ENCODE measurements around the gene C2.

C2 gene

DNA sequence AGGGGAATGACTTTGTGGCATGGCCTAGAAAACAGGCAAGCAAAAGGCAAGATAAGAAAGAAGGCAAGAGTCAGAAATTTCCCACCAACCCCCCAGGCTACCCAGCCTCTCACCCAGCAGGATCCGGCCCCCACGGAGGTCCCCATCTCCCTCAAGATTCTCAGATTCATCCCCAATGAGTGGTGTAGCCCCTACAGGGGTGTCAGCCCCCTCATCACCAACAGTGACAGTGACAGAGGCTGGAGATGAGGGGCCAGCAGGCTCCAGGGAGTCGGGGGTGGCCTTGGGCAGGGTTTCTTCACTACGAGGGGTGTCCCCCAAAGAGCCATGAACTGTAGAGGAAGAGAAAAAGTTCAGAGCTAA lies 31.0 kb upstream of the C2 start:
- TF ChIP-seq, protein P1, sequence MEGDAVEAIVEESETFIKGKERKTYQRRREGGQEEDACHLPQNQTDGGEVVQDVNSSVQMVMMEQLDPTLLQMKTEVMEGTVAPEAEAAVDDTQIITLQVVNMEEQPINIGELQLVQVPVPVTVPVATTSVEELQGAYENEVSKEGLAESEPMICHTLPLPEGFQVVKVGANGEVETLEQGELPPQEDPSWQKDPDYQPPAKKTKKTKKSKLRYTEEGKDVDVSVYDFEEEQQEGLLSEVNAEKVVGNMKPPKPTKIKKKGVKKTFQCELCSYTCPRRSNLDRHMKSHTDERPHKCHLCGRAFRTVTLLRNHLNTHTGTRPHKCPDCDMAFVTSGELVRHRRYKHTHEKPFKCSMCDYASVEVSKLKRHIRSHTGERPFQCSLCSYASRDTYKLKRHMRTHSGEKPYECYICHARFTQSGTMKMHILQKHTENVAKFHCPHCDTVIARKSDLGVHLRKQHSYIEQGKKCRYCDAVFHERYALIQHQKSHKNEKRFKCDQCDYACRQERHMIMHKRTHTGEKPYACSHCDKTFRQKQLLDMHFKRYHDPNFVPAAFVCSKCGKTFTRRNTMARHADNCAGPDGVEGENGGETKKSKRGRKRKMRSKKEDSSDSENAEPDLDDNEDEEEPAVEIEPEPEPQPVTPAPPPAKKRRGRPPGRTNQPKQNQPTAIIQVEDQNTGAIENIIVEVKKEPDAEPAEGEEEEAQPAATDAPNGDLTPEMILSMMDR (IDR thresholded peaks at IDR 0.05; ENCODE audit: low read depth, low read length): no peak
- TF ChIP-seq, protein P2, sequence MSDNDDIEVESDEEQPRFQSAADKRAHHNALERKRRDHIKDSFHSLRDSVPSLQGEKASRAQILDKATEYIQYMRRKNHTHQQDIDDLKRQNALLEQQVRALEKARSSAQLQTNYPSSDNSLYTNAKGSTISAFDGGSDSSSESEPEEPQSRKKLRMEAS (IDR thresholded peaks at IDR 0.05; ENCODE audit: low read depth, low read length): no peak
- TF ChIP-seq MYC (IDR thresholded peaks at IDR 0.05; ENCODE audit: low read depth, low read length) (no peak), POLR2A (IDR thresholded peaks at IDR 0.05; ENCODE audit: extremely low read depth, insufficient read length) (no peak)
- no peak for DNase-seq (ENCODE audit: low read depth)
- H3K4me3 ChIP-seq (ENCODE audit: low read depth, low read length): peak overlapping the region; percentile 66

- DNase-seq (ENCODE audit: low read depth): peak; percentile 29
- TF ChIP-seq MYC (IDR thresholded peaks at IDR 0.05; ENCODE audit: low read depth, low read length): no peak
- TF ChIP-seq, protein P2 (IDR thresholded peaks at IDR 0.05; ENCODE audit: low read depth, low read length): no peak
- no peak for TF ChIP-seq POLR2A (IDR thresholded peaks at IDR 0.05; ENCODE audit: extremely low read depth, insufficient read length)
- TF ChIP-seq, protein P1 (IDR thresholded peaks at IDR 0.05; ENCODE audit: low read depth, low read length): no peak
- peak overlapping the region; percentile 66 for H3K4me3 ChIP-seq (ENCODE audit: low read depth, low read length)
Observed at GRCh38 chr6:31896856-31897611, 30.5 kb upstream of the C2 start.

GRCh38 chr6:31897612-31898382 lies 29.7 kb upstream of the C2 start, which contains the start of gene EHMT2:
EHMT2 (minus strand) TSS chr6:31897698; CDS start chr6:31897677, 21 bp downstream.
- TF ChIP-seq, protein P1 (IDR thresholded peaks at IDR 0.05; ENCODE audit: low read depth, low read length): no peak
- peak; percentile 36; the same call in 1 of the 2 replicates for TF ChIP-seq MYC (IDR thresholded peaks at IDR 0.05; ENCODE audit: low read depth, low read length)
- TF ChIP-seq POLR2A (IDR thresholded peaks at IDR 0.05; ENCODE audit: extremely low read depth, insufficient read length): peak; percentile 82
- TF ChIP-seq, protein P2 (IDR thresholded peaks at IDR 0.05; ENCODE audit: low read depth, low read length): peak; percentile 88
- peak within 1 kb of the TSS; percentile 99 for H3K4me3 ChIP-seq (ENCODE audit: low read depth, low read length)
- peak; percentile 91 for DNase-seq (ENCODE audit: low read depth)

DNA sequence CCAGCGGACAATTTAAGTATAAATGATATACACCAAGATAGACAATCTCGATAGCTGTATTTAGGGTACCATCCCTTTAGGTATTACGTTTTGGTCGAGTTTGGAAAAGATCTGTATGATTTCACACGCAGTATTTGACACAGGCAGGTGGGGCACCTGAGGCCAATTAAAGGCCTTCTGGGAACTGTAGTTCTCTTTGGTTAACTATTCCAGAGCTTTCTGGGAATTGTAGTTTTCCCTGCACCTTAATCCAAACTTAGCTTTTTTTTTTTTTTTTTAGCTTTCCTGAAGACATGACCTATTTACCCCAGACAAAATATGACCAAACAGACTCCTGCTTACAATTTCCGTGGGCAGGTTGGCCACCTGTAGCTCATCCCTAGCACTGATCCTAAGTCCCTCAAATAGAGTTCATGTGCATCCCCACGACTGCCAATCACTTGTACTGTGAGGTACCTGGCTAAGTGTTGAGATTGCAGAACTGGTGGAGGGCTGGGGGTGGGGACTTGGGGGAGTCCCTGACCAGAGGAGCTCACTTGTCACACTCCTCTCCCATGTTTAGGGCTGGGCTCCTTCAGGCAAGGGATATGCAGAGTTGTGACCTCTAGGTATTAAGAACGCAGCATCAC lies 29.0 kb upstream of the C2 start:
- TF ChIP-seq MYC (IDR thresholded peaks at IDR 0.05; ENCODE audit: low read depth, low read length) (no peak), POLR2A (IDR thresholded peaks at IDR 0.05; ENCODE audit: extremely low read depth, insufficient read length) (no peak)
- TF ChIP-seq, protein P2 (IDR thresholded peaks at IDR 0.05; ENCODE audit: low read depth, low read length): no peak
- TF ChIP-seq, protein P1 (IDR thresholded peaks at IDR 0.05; ENCODE audit: low read depth, low read length): no peak
- DNase-seq (ENCODE audit: low read depth): peak; percentile 59
- peak overlapping the region; percentile 99 for H3K4me3 ChIP-seq (ENCODE audit: low read depth, low read length)

- no peak for TF ChIP-seq MYC (IDR thresholded peaks at IDR 0.05; ENCODE audit: low read depth, low read length)
- TF ChIP-seq, protein P1 (IDR thresholded peaks at IDR 0.05; ENCODE audit: low read depth, low read length): no peak
- TF ChIP-seq, protein P2 (IDR thresholded peaks at IDR 0.05; ENCODE audit: low read depth, low read length): no peak
- TF ChIP-seq POLR2A (IDR thresholded peaks at IDR 0.05; ENCODE audit: extremely low read depth, insufficient read length): no peak
- DNase-seq (ENCODE audit: low read depth): peak; percentile 49
Observed at GRCh38 chr6:31899215-31899614, 28.3 kb upstream of the C2 start.

More at GRCh38 chr6:31899215-31899614, 28.3 kb upstream of the C2 start:
- H3K4me3 ChIP-seq (ENCODE audit: low read depth, low read length): peak overlapping the region; percentile 99
